Kidney epithelial cell (primary cell): ENCODE results near the gene EXPH5. TPM values are rescaled to one million over a fixed set of nuclear protein-coding genes. Genes with fewer than 3 reads are reported as not detected.
"Not testable (repeated sequence)": the region's sequence is repeated elsewhere in the genome, so short reads cannot be mapped to it uniquely, and the experiment has no call there.

ENCODE experiments used
- DNase-seq: peaks from one replicate; pipeline ENCODE4 v3.0.0-alpha.2; 2010; ENCODE audit warnings: low read depth
- H3K27me3 ChIP-seq: 2 replicates; pipeline ENCODE4 v1.6.0; 2011; ENCODE audit warnings: low read length; ENCODE audit not compliant: control insufficient read depth, insufficient read depth
- H3K36me3 ChIP-seq: 2 replicates; pipeline ENCODE4 v1.5.1; 2011; ENCODE audit warnings: low read length; ENCODE audit not compliant: control insufficient read depth, insufficient read depth
- H3K4me3 ChIP-seq: 2 replicates; pipeline ENCODE4 v1.5.1; 2011; ENCODE audit warnings: low read depth, mild to moderate bottlenecking, control low read depth, low read length
- total RNA-seq: library from RNA; depleted of rRNA; stranded (reverse); fragments of >200 nt; gene quantifications from 2 replicates; pipeline ENCODE4 v1.2.3, GENCODE V29; 2015
- TF ChIP-seq, protein P1 (sequence below): IDR thresholded peaks from 2 replicates; pipeline ENCODE4 v1.5.1; 2011; ENCODE audit warnings: mild to moderate bottlenecking, moderate library complexity, low read length, control low read depth, inconsistent platforms; ENCODE audit not compliant: insufficient read depth, poor library complexity, severe bottlenecking

EXPH5 gene
- total RNA-seq, 1 donor from 2014 or later, result 8.5 TPM

- no peak for DNase-seq
- TF ChIP-seq, protein P1, sequence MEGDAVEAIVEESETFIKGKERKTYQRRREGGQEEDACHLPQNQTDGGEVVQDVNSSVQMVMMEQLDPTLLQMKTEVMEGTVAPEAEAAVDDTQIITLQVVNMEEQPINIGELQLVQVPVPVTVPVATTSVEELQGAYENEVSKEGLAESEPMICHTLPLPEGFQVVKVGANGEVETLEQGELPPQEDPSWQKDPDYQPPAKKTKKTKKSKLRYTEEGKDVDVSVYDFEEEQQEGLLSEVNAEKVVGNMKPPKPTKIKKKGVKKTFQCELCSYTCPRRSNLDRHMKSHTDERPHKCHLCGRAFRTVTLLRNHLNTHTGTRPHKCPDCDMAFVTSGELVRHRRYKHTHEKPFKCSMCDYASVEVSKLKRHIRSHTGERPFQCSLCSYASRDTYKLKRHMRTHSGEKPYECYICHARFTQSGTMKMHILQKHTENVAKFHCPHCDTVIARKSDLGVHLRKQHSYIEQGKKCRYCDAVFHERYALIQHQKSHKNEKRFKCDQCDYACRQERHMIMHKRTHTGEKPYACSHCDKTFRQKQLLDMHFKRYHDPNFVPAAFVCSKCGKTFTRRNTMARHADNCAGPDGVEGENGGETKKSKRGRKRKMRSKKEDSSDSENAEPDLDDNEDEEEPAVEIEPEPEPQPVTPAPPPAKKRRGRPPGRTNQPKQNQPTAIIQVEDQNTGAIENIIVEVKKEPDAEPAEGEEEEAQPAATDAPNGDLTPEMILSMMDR, result no peak
- Histone ChIP-seq H3K36me3 (no peaks in the 10 kb centered on the region), H3K27me3 (no peaks in the 10 kb centered on the region), H3K4me3 (no peak overlapping the region)
These were observed 4.4 kb downstream of the EXPH5 start for GRCh38 chr11:108589136-108589535.

GRCh38 chr11:108588287-108588686 is 5.3 kb downstream of the EXPH5 start:
- Histone ChIP-seq H3K4me3 (no peak overlapping the region), H3K36me3 (no peaks in the 10 kb centered on the region), H3K27me3 (no peaks in the 10 kb centered on the region)
- TF ChIP-seq, protein P1, result no peak
- DNase-seq, result no peak

DNA sequence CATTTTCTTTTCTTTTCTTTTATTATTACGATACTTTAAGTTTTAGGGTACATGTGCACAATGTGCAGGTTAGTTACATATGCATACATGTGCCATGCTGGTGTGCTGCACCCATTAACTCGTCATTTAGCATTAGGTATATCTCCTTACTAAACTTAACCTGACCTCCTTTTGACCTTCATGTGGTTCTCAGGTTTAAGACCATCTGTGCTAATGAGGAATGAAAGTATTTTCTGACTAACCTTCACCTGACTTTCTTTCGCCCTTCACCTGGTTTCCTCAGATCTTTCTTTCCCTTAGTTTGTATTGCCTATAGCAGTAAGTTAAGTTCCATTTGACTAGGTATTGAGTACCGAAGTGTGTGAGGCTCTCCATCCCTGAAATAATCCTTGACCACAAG is 6.5 kb downstream of the EXPH5 start:
- TF ChIP-seq, protein P1, result no peak
- no peaks in the 10 kb centered on the region for H3K36me3 ChIP-seq
- no peak overlapping the region for H3K4me3 ChIP-seq
- no peak for DNase-seq
- H3K27me3 ChIP-seq, result no peaks in the 10 kb centered on the region

DNA sequence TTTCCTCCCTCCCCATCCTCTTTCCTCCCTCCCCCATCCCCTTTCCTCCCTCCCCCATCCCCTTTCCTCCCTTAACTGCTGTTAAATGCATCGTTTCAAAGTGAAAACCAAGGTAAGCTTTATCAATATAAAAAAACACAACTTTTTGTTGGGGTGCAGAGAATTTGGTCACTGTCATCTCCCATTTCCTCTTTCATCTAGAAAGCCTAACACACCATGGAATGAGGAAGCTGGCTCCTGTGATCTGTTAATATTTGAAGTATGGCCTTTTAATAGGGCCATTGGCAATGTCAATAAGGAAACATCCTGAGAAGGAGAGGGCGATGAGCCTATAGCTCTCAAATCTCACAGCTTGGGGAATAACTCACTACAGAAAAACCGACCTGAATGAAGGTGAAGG is 7.0 kb downstream of the EXPH5 start:
- TF ChIP-seq, protein P1, result no peak
- no peak overlapping the region for H3K4me3 ChIP-seq
- DNase-seq, result no peak
- no peaks in the 10 kb centered on the region for H3K27me3 ChIP-seq
- no peaks in the 10 kb centered on the region for H3K36me3 ChIP-seq

- not testable (repeated sequence) for DNase-seq, H3K36me3 ChIP-seq, H3K4me3 ChIP-seq, H3K27me3 ChIP-seq
These were observed 7.4 kb downstream of the EXPH5 start for GRCh38 chr11:108586185-108586584.

DNA sequence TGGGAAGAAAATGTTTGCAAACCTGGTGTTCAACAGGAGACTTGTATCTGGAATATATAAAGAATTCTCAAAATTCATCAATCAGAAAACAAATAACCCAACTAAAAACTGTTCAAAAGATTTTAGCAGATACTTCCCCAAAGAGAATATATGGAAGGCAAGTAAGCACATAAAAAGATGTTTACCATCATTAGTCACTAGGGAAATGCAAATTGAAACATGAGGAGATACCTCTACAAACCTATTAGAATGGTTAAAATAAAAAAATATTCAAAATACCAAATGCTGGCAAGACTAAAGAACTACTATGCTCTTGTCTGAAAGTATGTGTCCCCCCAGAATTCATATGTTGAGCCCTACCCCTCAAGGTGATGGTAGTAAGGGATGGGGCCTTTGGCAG is 8.6 kb downstream of the EXPH5 start:
- DNase-seq, result no peak
- TF ChIP-seq, protein P1, result no peak
- Histone ChIP-seq H3K36me3 (no peaks in the 10 kb centered on the region), H3K27me3 (no peaks in the 10 kb centered on the region), H3K4me3 (no peak overlapping the region)
